ENCODE results near the gene EMC8. TPM values are rescaled to one million over a fixed set of nuclear protein-coding genes. Genes with fewer than 3 reads are reported as not detected.

EMC8 gene
- polyA plus RNA-seq, 1 donor (not counting 4 experiments of a cell fraction or from before 2014, with no cell fraction given): 38.5 TPM

DNA sequence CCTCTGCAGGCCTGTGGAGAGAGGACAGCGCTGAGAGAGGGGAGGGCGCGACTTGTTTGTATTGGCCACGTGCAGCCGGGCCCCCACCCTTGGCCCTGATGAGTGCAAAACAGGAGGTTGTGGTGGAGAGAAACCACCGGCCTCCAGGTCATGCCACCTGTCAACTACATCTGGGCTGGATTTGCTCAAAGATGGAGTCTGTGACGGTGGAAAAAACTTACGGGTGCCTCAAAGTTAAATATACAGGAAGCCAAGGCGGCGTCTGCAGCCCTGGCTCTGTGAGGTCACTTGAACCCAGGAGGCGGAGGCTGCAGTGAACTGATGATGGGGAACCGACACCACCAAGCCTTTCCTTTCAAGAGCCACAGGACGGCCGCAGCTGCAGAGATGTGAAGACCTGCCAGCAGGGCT lies 64.1 kb downstream of the EMC8 start:
- H3K4me1 ChIP-seq (ENCODE audit: control insufficient read depth, extremely low read depth, insufficient read depth, low read length): peaks cover 3% of the 10 kb centered on the region
- no peaks in the 10 kb centered on the region for H3K9me3 ChIP-seq (ENCODE audit: control insufficient read depth, low read depth, low read length)
- no peak for DNase-seq (ENCODE audit: low read depth, low spot score)
- H3K36me3 ChIP-seq (ENCODE audit: control insufficient read depth in 2 of 2, extremely low read depth in 1 of 2, insufficient read depth in 2 of 2, low read length in 2 of 2): peaks cover 50 to 71% of the 10 kb centered on the region in 2 experiments
- no peak overlapping the region for H3K27ac ChIP-seq (ENCODE audit: control insufficient read depth, insufficient read depth, low read length)
- H3K9ac ChIP-seq (ENCODE audit: control insufficient read depth, extremely low read depth, insufficient read depth, low read length): no peak overlapping the region
- no peaks in the 10 kb centered on the region for H3K27me3 ChIP-seq (ENCODE audit: control insufficient read depth, extremely low read depth, insufficient read depth, low read length)
- dilution Hi-C loops (cut with MboI; ENCODE audit: extremely low pct_ligation_motif_present, low sequenced_read_pairs): no loop called here
- peaks cover 71% of the 10 kb centered on the region for H4K20me1 ChIP-seq (ENCODE audit: control insufficient read depth, extremely low read depth, insufficient read depth, low read length)
- no peak for FAIRE-seq
- peaks cover 96% of the 10 kb centered on the region for H3K79me2 ChIP-seq (ENCODE audit: control insufficient read depth, insufficient read depth, low read length)
- no peak overlapping the region for H3K4me2 ChIP-seq (ENCODE audit: control insufficient read depth, extremely low read depth, insufficient read depth, low read depth, low read length)
- no peak for TF ChIP-seq EZH2 (IDR thresholded peaks at IDR 0.05; ENCODE audit: low read length)
- TF ChIP-seq, protein P1, sequence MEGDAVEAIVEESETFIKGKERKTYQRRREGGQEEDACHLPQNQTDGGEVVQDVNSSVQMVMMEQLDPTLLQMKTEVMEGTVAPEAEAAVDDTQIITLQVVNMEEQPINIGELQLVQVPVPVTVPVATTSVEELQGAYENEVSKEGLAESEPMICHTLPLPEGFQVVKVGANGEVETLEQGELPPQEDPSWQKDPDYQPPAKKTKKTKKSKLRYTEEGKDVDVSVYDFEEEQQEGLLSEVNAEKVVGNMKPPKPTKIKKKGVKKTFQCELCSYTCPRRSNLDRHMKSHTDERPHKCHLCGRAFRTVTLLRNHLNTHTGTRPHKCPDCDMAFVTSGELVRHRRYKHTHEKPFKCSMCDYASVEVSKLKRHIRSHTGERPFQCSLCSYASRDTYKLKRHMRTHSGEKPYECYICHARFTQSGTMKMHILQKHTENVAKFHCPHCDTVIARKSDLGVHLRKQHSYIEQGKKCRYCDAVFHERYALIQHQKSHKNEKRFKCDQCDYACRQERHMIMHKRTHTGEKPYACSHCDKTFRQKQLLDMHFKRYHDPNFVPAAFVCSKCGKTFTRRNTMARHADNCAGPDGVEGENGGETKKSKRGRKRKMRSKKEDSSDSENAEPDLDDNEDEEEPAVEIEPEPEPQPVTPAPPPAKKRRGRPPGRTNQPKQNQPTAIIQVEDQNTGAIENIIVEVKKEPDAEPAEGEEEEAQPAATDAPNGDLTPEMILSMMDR (optimal IDR thresholded peaks at IDR 0.05 in 1 of 3, IDR thresholded peaks at IDR 0.05 in 1 of 3, conservative IDR thresholded peaks at IDR 0.05 in 1 of 3; ENCODE audit: extremely low read depth in 1 of 3, insufficient read depth in 2 of 3, low read length in 3 of 3): no peak
- H3K9me1 ChIP-seq (ENCODE audit: control insufficient read depth, extremely low read depth, insufficient read depth, low read length): no peaks in the 10 kb centered on the region
- no peak overlapping the region for H3K4me3 ChIP-seq (ENCODE audit: control insufficient read depth in 2 of 3, extremely low read depth in 1 of 3, insufficient read depth in 2 of 3, low read depth in 1 of 3, low read length in 3 of 3)
- no peak overlapping the region for H2AFZ ChIP-seq (ENCODE audit: control insufficient read depth, low read length)

DNA sequence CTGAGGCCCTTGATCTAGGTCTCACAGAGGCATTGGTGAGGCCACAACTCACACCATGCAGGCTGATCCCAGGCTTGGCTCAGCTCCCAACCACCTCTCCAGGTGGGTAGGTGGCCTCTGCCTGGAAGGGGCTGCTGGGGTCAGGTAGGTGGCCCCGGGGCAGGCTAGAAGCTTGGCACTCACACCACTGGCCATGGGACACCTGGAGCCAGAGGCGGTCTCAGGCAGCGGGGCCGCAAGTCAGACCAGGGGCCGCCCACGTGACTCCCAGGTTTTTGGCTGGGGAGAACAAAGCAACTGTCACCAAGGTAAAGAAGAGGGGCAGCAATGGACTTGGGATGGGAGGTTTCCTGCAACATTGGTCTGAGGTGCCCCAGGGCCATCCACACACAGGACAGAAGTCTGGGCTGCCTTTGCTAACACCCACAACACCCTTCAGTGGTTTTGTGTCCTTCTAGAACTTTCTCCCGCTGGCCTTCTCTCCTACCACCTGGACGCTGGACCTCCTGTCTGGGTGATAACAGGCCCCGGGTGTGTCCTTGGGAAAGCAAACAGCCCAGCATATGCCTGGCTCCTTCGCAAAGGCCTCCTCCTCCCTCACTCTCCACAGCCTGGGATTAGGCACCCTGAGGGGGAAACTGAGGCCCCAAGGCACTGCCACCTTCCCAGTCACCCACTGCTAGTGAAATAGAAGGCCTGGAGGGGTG lies 64.9 kb downstream of the EMC8 start:
- no peak overlapping the region for H2AFZ ChIP-seq (ENCODE audit: control insufficient read depth, low read length)
- no peaks in the 10 kb centered on the region for H3K9me3 ChIP-seq (ENCODE audit: control insufficient read depth, low read depth, low read length)
- no peak overlapping the region for H3K27ac ChIP-seq (ENCODE audit: control insufficient read depth, insufficient read depth, low read length)
- H3K4me3 ChIP-seq (ENCODE audit: control insufficient read depth in 2 of 3, extremely low read depth in 1 of 3, insufficient read depth in 2 of 3, low read depth in 1 of 3, low read length in 3 of 3): no peak overlapping the region
- no peak for DNase-seq (ENCODE audit: low read depth, low spot score)
- dilution Hi-C loops (cut with MboI; ENCODE audit: extremely low pct_ligation_motif_present, low sequenced_read_pairs): no loop called here
- peaks cover 3% of the 10 kb centered on the region for H3K4me1 ChIP-seq (ENCODE audit: control insufficient read depth, extremely low read depth, insufficient read depth, low read length)
- no peaks in the 10 kb centered on the region for H3K27me3 ChIP-seq (ENCODE audit: control insufficient read depth, extremely low read depth, insufficient read depth, low read length)
- H3K4me2 ChIP-seq (ENCODE audit: control insufficient read depth, extremely low read depth, insufficient read depth, low read depth, low read length): no peak overlapping the region
- H3K9me1 ChIP-seq (ENCODE audit: control insufficient read depth, extremely low read depth, insufficient read depth, low read length): no peaks in the 10 kb centered on the region
- H4K20me1 ChIP-seq (ENCODE audit: control insufficient read depth, extremely low read depth, insufficient read depth, low read length): peaks cover 71% of the 10 kb centered on the region
- H3K9ac ChIP-seq (ENCODE audit: control insufficient read depth, extremely low read depth, insufficient read depth, low read length): no peak overlapping the region
- H3K79me2 ChIP-seq (ENCODE audit: control insufficient read depth, insufficient read depth, low read length): peaks cover 97% of the 10 kb centered on the region
- H3K36me3 ChIP-seq (ENCODE audit: control insufficient read depth in 2 of 2, extremely low read depth in 1 of 2, insufficient read depth in 2 of 2, low read length in 2 of 2): peaks cover 54 to 73% of the 10 kb centered on the region in 2 experiments
- no peak for FAIRE-seq
- TF ChIP-seq, protein P1 (optimal IDR thresholded peaks at IDR 0.05 in 1 of 3, IDR thresholded peaks at IDR 0.05 in 1 of 3, conservative IDR thresholded peaks at IDR 0.05 in 1 of 3; ENCODE audit: extremely low read depth in 1 of 3, insufficient read depth in 2 of 3, low read length in 3 of 3): no peak
- TF ChIP-seq EZH2 (IDR thresholded peaks at IDR 0.05; ENCODE audit: low read length): no peak
